Gastrocnemius medialis (tissue), 4 donors: ENCODE results near the gene CYTH4.

ENCODE experiments used
- POLR2A ChIP-seq, 2 donors: fragments of 450-650 bp; IDR thresholded peaks; one replicate each; pipeline ENCODE4 v1.6.1; 2017; ENCODE audit warnings: antibody characterized with exemption in 2 of 2, mild to moderate bottlenecking in 2 of 2, moderate library complexity in 2 of 2
- TF ChIP-seq, protein P1 (sequence below), 5 experiments: fragments of 450-650 bp in 3 of 5; fragments of 200-600 bp in 2 of 5; sonication (generic) in 2 of 5; IDR thresholded peaks in 4 of 5; conservative IDR thresholded peaks in 1 of 5; 1 replicate in 4 of 5; 2 replicates in 1 of 5; pipeline ENCODE4 v1.5.1; 2016 to 2019; ENCODE audit warnings: antibody characterized with exemption in 5 of 5, mild to moderate bottlenecking in 3 of 5, moderate library complexity in 3 of 5

DNA sequence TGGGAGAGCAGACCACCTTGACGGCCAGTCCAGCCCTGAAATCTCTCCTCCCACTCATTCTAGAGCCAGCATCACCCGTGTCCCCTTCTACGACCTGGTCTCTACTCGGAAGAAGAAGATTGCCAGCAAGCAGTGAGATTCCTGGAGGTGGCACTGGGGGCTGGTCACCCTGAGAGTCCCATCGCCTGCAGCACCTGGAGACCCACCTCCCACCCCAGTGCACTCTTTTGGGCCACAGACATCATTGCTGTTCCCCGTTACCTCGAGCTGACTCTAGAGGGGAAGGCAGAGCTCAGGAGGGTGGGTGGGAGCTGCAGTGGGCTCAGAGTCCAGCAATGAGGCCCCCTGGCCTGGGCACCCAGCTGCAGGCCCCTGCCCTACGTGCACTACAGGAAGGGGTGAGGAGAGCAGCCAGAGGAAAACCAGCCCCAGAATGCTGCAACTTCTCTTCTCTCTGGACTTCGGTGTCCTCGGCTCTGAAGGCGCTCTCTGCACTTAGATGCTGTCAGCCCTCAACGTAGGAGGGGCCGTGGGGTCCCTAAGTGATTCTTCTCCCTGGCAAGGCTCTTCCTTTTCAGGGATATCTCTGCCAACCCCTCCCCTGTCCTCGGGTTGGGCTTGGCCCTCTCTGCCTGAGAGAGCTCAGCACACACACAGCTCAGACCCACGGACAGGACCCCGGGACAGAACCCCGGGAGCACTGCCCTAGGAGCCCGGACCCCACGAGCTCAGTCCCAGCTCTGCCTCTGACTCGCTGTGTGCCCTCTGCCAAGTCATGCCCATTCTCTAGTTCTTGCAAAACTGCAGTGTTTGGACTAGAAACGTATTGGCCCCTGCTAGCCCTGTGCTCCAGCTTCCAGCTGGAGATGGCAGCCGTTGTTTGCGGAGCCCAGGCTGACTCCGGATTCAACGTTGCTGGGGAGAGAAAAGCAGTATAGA lies 31.3 kb downstream of the CYTH4 start:
- TF ChIP-seq, protein P1, sequence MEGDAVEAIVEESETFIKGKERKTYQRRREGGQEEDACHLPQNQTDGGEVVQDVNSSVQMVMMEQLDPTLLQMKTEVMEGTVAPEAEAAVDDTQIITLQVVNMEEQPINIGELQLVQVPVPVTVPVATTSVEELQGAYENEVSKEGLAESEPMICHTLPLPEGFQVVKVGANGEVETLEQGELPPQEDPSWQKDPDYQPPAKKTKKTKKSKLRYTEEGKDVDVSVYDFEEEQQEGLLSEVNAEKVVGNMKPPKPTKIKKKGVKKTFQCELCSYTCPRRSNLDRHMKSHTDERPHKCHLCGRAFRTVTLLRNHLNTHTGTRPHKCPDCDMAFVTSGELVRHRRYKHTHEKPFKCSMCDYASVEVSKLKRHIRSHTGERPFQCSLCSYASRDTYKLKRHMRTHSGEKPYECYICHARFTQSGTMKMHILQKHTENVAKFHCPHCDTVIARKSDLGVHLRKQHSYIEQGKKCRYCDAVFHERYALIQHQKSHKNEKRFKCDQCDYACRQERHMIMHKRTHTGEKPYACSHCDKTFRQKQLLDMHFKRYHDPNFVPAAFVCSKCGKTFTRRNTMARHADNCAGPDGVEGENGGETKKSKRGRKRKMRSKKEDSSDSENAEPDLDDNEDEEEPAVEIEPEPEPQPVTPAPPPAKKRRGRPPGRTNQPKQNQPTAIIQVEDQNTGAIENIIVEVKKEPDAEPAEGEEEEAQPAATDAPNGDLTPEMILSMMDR (IDR thresholded peaks at IDR 0.05 in 4 of 5, conservative IDR thresholded peaks at IDR 0.05 in 1 of 5): no peak
- no peak for TF ChIP-seq POLR2A (IDR thresholded peaks at IDR 0.05)
